Uterus (tissue), 4 donors: ENCODE data around the gene CKM. TPM values are rescaled to one million over a fixed set of nuclear protein-coding genes. Genes with fewer than 3 reads are reported as not detected.

Experiments
- DNase-seq, 2 donors: peaks; one replicate each; pipeline ENCODE4 v3.0.0-alpha.2; 2019 to 2020
- H3K27ac ChIP-seq, 2 donors: fragments of 200-600 bp; sonication (generic); 1 replicate in 1 of 2; 2 replicates in 1 of 2; pipeline ENCODE4 v1.5.1; 2016 to 2018
- H3K27me3 ChIP-seq, 2 donors: fragments of 200-600 bp; sonication (generic); one replicate each; pipeline ENCODE4 v1.5.1; 2018 to 2019; ENCODE audit warnings: control low read depth in 1 of 2
- H3K36me3 ChIP-seq, 2 donors: fragments of 200-600 bp; sonication (generic); one replicate each; pipeline ENCODE4 v1.5.1; 2019; ENCODE audit warnings: control low read depth in 1 of 2
- H3K4me1 ChIP-seq, 2 donors: fragments of 200-600 bp; sonication (generic); one replicate each; pipeline ENCODE4 v1.5.1; 2018 to 2019; ENCODE audit warnings: control low read depth in 1 of 2
- H3K4me3 ChIP-seq, 2 donors: fragments of 200-600 bp; sonication (generic); 1 replicate in 1 of 2; 2 replicates in 1 of 2; pipeline ENCODE4 v1.5.1; 2018 to 2019; ENCODE audit warnings: mild to moderate bottlenecking in 1 of 2
- H3K9me3 ChIP-seq, 2 donors: fragments of 200-600 bp; sonication (generic); one replicate each; pipeline ENCODE4 v1.5.1; 2019; ENCODE audit warnings: control low read depth in 1 of 2
- POLR2A ChIP-seq, 2 donors: fragments of 450-650 bp; IDR thresholded peaks; one replicate each; pipeline ENCODE4 v1.6.1; 2016; ENCODE audit warnings: antibody characterized with exemption in 2 of 2, mild to moderate bottlenecking in 1 of 2, moderate library complexity in 1 of 2
- intact Hi-C: fragments of 100-400 bp; cut with DNase I; formaldehyde crosslinking; loops from one replicate; pipeline ENCODE4 v1.15.1; 2023; ENCODE audit warnings: low total_unique reads
- total RNA-seq, 4 donors: library from RNA; depleted of rRNA in 3 of 4; stranded (reverse); fragments of >200 nt in 3 of 4; gene quantifications; one replicate each; pipeline versions ENCODE4 v1.1.0 to v1.2.4, GENCODE V29; 2014 to 2023
- TF ChIP-seq, protein P1 (sequence below), 4 experiments: fragments of 200-600 bp in 2 of 4; fragments of 450-650 bp in 2 of 4; sonication (generic) in 2 of 4; IDR thresholded peaks; one replicate each; pipeline ENCODE4 v1.5.1; 2016 to 2019; ENCODE audit warnings: antibody characterized with exemption in 4 of 4, mild to moderate bottlenecking in 2 of 4, moderate library complexity in 1 of 4
- donor health status: DM: yes; HTN: yes; CAD: no.

Gene CKM
- total RNA-seq, 4 donors from 2014 or later, result 1.1 to 2.5 TPM; not detected in 2

DNA sequence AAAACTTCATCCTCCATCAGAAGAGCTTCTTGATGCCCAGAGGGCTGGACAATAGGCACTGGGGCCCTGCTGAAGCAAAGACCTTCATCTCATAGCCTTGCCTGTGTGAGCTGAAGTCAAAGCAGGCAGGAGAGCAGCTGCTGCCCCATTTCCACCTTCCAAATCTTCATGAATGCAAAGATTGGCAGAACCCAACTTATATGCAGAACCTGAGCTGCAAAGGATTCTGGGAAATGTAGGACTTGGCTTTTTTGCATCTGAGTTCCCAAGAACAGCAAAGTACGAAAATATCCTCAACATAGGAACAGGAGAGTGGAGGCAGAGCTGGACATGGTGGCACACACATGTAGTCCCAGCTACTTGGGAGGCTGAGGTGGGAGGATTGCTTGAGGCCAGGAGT, 30.8 kb downstream of the CKM start:
- Histone ChIP-seq H3K27me3 (no peaks in the 10 kb centered on the region), H3K9me3 (no peaks in the 10 kb centered on the region), H3K36me3 (no peaks in the 10 kb centered on the region), H3K27ac (no peak overlapping the region), H3K4me1 (no peaks in the 10 kb centered on the region), H3K4me3 (no peak overlapping the region)
- no peak for TF ChIP-seq POLR2A (IDR thresholded peaks at IDR 0.05)
- TF ChIP-seq, protein P1, sequence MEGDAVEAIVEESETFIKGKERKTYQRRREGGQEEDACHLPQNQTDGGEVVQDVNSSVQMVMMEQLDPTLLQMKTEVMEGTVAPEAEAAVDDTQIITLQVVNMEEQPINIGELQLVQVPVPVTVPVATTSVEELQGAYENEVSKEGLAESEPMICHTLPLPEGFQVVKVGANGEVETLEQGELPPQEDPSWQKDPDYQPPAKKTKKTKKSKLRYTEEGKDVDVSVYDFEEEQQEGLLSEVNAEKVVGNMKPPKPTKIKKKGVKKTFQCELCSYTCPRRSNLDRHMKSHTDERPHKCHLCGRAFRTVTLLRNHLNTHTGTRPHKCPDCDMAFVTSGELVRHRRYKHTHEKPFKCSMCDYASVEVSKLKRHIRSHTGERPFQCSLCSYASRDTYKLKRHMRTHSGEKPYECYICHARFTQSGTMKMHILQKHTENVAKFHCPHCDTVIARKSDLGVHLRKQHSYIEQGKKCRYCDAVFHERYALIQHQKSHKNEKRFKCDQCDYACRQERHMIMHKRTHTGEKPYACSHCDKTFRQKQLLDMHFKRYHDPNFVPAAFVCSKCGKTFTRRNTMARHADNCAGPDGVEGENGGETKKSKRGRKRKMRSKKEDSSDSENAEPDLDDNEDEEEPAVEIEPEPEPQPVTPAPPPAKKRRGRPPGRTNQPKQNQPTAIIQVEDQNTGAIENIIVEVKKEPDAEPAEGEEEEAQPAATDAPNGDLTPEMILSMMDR (IDR thresholded peaks at IDR 0.05), result no peak
- intact Hi-C loops, result no loop called here
- DNase-seq, result no peak

DNA sequence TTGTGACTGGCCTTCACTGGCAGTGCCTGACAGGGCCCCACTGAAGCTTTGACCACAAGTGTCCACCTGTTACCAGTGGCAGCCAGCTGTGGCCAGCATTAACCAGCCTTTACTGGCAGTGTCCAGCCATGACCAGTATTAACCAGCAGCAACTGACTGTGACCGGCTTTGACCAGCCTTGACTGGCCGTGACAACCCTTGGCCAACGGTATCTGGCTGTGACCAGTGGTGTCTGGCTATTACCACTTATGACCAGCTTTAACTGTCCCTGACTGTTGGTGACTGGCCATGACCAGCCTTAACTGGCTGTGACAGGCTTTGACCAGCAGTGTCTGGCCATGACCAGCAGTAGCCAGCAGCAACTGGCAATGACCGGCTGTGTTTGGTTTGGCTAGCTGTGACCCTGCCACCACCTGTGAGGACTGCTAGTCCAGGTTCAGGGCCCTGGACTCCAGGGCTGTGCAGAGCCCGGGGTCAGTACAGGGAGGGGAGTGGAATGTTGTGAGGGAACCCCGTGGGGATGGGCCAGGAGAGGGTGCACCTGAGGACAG, 32.2 kb downstream of the CKM start:
- no peaks in the 10 kb centered on the region for H3K36me3 ChIP-seq
- intact Hi-C loops, result no loop called here
- H3K27ac ChIP-seq, result no peak overlapping the region
- H3K27me3 ChIP-seq, result no peaks in the 10 kb centered on the region
- DNase-seq, result no peak
- H3K9me3 ChIP-seq, result no peaks in the 10 kb centered on the region
- TF ChIP-seq POLR2A (IDR thresholded peaks at IDR 0.05), result no peak
- H3K4me3 ChIP-seq, result no peak overlapping the region
- H3K4me1 ChIP-seq, result no peaks in the 10 kb centered on the region

DNA sequence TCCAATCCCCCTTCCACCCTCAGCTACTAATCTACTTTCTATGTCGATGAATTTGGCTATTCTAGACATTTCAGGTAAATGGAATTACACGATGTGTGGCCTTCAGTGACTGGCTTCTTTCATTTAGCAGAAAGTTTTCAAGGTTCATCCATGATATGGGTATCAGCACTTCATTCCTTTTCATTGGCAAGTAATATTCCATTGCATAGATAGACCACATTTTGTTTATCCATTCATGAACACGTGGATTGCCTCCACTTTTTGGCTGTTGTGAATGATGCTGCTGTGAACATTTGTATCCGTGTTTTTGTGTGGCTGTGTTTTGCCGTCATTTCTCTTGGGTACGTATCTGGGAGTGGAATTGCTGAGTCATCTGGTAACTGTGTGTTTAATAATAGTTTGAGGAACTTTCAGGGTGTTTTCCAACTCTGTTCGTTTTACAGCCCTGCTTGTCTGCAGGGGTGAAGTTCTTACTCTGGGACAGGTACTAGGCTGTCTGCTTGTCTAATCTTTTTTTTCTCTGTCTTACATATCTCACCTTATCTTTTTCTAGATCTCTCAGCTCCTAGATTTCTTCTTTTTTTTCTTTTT, 39.1 kb downstream of the CKM start:
- H3K27ac ChIP-seq, result no peak overlapping the region
- H3K4me1 ChIP-seq, result no peaks in the 10 kb centered on the region
- no peak for TF ChIP-seq POLR2A (IDR thresholded peaks at IDR 0.05)
- TF ChIP-seq, protein P1 (IDR thresholded peaks at IDR 0.05), result no peak
- intact Hi-C loops, result no loop called here
- H3K4me3 ChIP-seq, result no peak overlapping the region
- H3K36me3 ChIP-seq, result no peaks in the 10 kb centered on the region
- no peaks in the 10 kb centered on the region for H3K27me3 ChIP-seq
- no peak for DNase-seq
- no peaks in the 10 kb centered on the region for H3K9me3 ChIP-seq

DNA sequence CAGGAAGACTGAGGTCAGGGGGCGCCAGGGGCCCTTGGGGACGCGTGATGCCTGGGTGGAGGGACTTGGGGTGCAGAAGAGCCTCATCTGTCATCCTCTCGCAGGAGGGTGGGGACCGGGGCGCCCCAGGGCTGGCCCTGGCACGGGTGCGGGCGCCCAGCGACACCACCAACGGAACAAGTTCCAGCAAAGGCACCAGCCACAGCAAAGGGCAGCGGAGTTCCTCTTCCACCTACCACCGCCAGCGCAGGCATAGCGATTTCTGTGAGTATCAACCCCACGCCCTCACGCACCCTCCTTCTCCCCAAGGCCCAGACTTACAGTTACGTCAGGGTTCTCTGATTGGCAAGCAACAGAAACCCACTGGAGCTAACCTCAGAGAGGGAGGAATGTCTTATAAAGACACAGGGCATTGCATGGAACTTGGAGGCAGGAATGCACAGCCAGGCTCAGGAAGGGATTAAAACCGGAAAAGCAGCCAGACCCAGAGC, 42.2 kb downstream of the CKM start:
- H3K4me1 ChIP-seq, result no peaks in the 10 kb centered on the region
- no peaks in the 10 kb centered on the region for H3K9me3 ChIP-seq
- no peak for DNase-seq
- intact Hi-C loops, result no loop called here
- no peak for TF ChIP-seq POLR2A (IDR thresholded peaks at IDR 0.05)
- TF ChIP-seq, protein P1 (IDR thresholded peaks at IDR 0.05), result no peak
- no peaks in the 10 kb centered on the region for H3K27me3 ChIP-seq
- H3K36me3 ChIP-seq, result no peaks in the 10 kb centered on the region
- no peak overlapping the region for H3K27ac ChIP-seq
- no peak overlapping the region for H3K4me3 ChIP-seq

DNA sequence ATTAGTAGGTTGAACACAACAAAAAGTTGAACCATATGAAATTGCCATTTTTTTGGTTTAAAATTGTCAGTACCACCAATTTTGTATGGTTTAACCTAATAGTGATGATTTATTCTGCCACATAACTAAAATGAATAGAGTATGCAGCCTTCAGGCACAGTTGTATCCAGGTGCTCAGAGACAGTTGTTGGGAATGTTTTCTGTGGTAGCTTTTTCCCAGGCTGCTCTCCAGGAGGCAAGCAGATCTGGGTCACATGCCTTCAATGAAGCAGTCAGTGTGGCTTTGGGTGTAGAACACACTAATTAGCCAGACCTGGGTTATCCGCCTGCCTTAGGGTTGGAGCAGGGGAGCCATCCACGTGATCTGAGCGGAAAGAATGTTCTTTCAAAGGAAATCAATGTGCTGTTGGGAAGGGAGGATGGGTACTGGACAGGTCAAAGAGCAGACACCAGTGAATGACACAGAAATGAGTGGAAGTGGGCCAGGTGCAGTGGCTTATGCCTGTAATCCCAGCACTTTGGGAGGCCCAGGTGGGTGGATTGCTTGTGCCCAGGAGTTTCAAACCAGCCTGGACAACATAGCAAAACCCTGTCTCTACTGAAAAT, 43.0 kb downstream of the CKM start:
- H3K4me3 ChIP-seq, result no peak overlapping the region

More for the DNA sequence above, 43.0 kb downstream of the CKM start:
- Histone ChIP-seq H3K36me3 (no peaks in the 10 kb centered on the region), H3K4me1 (no peaks in the 10 kb centered on the region), H3K9me3 (no peaks in the 10 kb centered on the region), H3K27me3 (no peaks in the 10 kb centered on the region), H3K27ac (no peak overlapping the region)
- no peak for DNase-seq
- no peak for TF ChIP-seq POLR2A (IDR thresholded peaks at IDR 0.05)
- TF ChIP-seq, protein P1 (IDR thresholded peaks at IDR 0.05), result no peak
- intact Hi-C loops, result no loop called here
